Naive thymus-derived CD4-positive, alpha-beta T cell (primary cell): ENCODE measurements around the gene TOR1AIP1. TPM values are rescaled to one million over a fixed set of nuclear protein-coding genes. Genes with fewer than 3 reads are reported as not detected.

Experiments used
- polyA plus RNA-seq, 2 donors: library from polyadenylated mRNA; unstranded; fragments of 300-500 nt; fragmentation: Illumina TruSeq; gene quantifications; one replicate each; pipeline ENCODE4 v1.2.3, GENCODE V29; 2021
- total RNA-seq, 6 experiments: library from RNA in 5 of 6; stranded (reverse) in 5 of 6; gene quantifications; 1 replicate in 5 of 6; 2 replicates in 1 of 6; pipeline ENCODE4 v1.2.3 and lab custom pipeline; 2021 to 2026

The TOR1AIP1 gene
- total and polyA plus RNA-seq, 7 experiments from 2014 or later, result 47.4 to 88.6 (median 59.5) TPM

Other genes starting within 250 kb of the TOR1AIP1 start
- gene FAM163A, start 139.0 kb upstream of the TOR1AIP1 start, total RNA-seq, result under 1 TPM in 2 of 5 experiments, not detected in 3; 0.14 to 0.17 TPM
- gene FAM163A, start 139.0 kb upstream of the TOR1AIP1 start, polyA plus RNA-seq, result under 1 TPM in 1 of 2 donors, not detected in 1; 0.06 TPM
- 10 to 100 TPM; 52.0 to 64.9 (median 60.4) TPM for gene TOR1AIP2, start 4.5 kb upstream of the TOR1AIP1 start, total RNA-seq
- 10 to 100 TPM in 1 of 2 donors, 1 to 10 TPM in 1; 9.5 to 15.0 TPM for gene TOR1AIP2, start 4.5 kb upstream of the TOR1AIP1 start, polyA plus RNA-seq
- gene CEP350, start 72.5 kb downstream of the TOR1AIP1 start, total RNA-seq, result 10 to 100 TPM; 56.1 to 90.1 (median 64.4) TPM
- gene CEP350, start 72.5 kb downstream of the TOR1AIP1 start, polyA plus RNA-seq, result 10 to 100 TPM; 39.1 to 50.2 TPM